ENCODE data around the gene TNS1. TPM values are rescaled to one million over a fixed set of nuclear protein-coding genes. Genes with fewer than 3 reads are reported as not detected.

The TNS1 gene
- total RNA-seq, 1 donor from 2014 or later = 0.13 TPM

DNA sequence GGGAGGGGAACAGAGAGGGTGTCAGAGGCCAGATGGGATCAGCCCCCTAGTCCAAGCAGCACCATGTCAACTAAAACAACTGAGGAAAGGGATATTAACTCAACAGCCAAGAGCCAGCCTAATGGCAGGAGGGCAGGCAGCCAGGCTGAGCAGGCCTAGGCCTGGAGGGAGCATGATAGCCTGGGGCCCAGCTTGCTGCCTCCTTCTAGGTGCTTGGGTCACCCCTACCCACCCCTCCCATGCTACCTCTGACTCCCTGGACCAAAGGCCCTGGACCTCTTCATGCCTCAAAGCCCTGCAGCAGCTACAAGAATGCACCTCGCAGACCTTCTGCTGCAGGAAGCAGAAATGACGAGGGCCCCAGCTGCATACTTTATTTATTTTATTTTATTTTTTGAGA is 22.1 kb upstream of the TNS1 start:
- Mint-ChIP-seq H3K4me1 (peaks cover 3% of the 10 kb centered on the region), H3K27ac (no peak overlapping the region), H3K27me3 (no peaks in the 10 kb centered on the region), H3K36me3 (ENCODE audit: low read depth) (no peaks in the 10 kb centered on the region), H3K9me3 (no peaks in the 10 kb centered on the region), H3K4me3 (no peak overlapping the region)
- intact Hi-C loops (cut with micrococcal nuclease) = no loop called here
- DNase-seq (no peak), ATAC-seq (ENCODE audit: low read depth) (no peak)
- POLR2A ChIA-PET = interaction anchor here (0.6 kb wide), 1 partner anchor 125 kb away, joined by 5 read pairs; no protein-coding TSS in a partner anchor
- TF ChIP-seq CTCF (IDR thresholded peaks at IDR 0.05) = no peak
- CTCF ChIA-PET = interaction anchor here (1.2 kb wide), 1 partner anchor 235 kb away, joined by 4 read pairs; no protein-coding TSS in a partner anchor

GRCh38 chr2:218024336-218024735 is 21.5 kb upstream of the TNS1 start:
- POLR2A ChIA-PET = no interaction called here
- H3K4me3 Mint-ChIP-seq = no peak overlapping the region
- no peaks in the 10 kb centered on the region for H3K9me3 Mint-ChIP-seq
- CTCF ChIA-PET = interaction anchor here (1.2 kb wide), 1 partner anchor 234 kb away, joined by 4 read pairs; no protein-coding TSS in a partner anchor
- H3K27me3 Mint-ChIP-seq = no peaks in the 10 kb centered on the region
- no peaks in the 10 kb centered on the region for H3K36me3 Mint-ChIP-seq (ENCODE audit: low read depth)
- DNase-seq = peak; percentile 12
- TF ChIP-seq CTCF (IDR thresholded peaks at IDR 0.05) = no peak
- intact Hi-C loops (cut with micrococcal nuclease) = no loop called here
- peaks cover 6% of the 10 kb centered on the region for H3K4me1 Mint-ChIP-seq
- ATAC-seq (ENCODE audit: low read depth) = no peak
- H3K27ac Mint-ChIP-seq = no peak overlapping the region

GRCh38 chr2:218023636-218024035 is 20.8 kb upstream of the TNS1 start:
- no peak overlapping the region for H3K4me3 Mint-ChIP-seq
- intact Hi-C loops (cut with micrococcal nuclease) = no loop called here
- CTCF ChIA-PET = interaction anchor here (1.2 kb wide), 1 partner anchor 234 kb away, joined by 4 read pairs; no protein-coding TSS in a partner anchor

GRCh38 chr2:218022851-218023530 is 20.2 kb upstream of the TNS1 start:
- H3K36me3 Mint-ChIP-seq (ENCODE audit: low read depth) = no peaks in the 10 kb centered on the region
- DNase-seq (peak; percentile 7), ATAC-seq (ENCODE audit: low read depth) (no peak)
- no peaks in the 10 kb centered on the region for H3K9me3 Mint-ChIP-seq
- intact Hi-C loops (cut with micrococcal nuclease) = no loop called here
- CTCF ChIA-PET = no interaction called here
- H3K27me3 Mint-ChIP-seq = no peaks in the 10 kb centered on the region
- no peak overlapping the region for H3K4me3 Mint-ChIP-seq
- no peak for TF ChIP-seq CTCF (IDR thresholded peaks at IDR 0.05)
- peaks cover 6% of the 10 kb centered on the region for H3K4me1 Mint-ChIP-seq
- H3K27ac Mint-ChIP-seq = no peak overlapping the region
- POLR2A ChIA-PET = no interaction called here

More at GRCh38 chr2:218023636-218024035, 20.8 kb upstream of the TNS1 start:
- H3K36me3 Mint-ChIP-seq (ENCODE audit: low read depth) = no peaks in the 10 kb centered on the region
- no peaks in the 10 kb centered on the region for H3K9me3 Mint-ChIP-seq
- POLR2A ChIA-PET = no interaction called here
- no peak for ATAC-seq (ENCODE audit: low read depth)
- H3K27ac Mint-ChIP-seq = no peak overlapping the region
- no peak for TF ChIP-seq CTCF (IDR thresholded peaks at IDR 0.05)
- DNase-seq = no peak
- H3K27me3 Mint-ChIP-seq = no peaks in the 10 kb centered on the region
- H3K4me1 Mint-ChIP-seq = peaks cover 6% of the 10 kb centered on the region

DNA sequence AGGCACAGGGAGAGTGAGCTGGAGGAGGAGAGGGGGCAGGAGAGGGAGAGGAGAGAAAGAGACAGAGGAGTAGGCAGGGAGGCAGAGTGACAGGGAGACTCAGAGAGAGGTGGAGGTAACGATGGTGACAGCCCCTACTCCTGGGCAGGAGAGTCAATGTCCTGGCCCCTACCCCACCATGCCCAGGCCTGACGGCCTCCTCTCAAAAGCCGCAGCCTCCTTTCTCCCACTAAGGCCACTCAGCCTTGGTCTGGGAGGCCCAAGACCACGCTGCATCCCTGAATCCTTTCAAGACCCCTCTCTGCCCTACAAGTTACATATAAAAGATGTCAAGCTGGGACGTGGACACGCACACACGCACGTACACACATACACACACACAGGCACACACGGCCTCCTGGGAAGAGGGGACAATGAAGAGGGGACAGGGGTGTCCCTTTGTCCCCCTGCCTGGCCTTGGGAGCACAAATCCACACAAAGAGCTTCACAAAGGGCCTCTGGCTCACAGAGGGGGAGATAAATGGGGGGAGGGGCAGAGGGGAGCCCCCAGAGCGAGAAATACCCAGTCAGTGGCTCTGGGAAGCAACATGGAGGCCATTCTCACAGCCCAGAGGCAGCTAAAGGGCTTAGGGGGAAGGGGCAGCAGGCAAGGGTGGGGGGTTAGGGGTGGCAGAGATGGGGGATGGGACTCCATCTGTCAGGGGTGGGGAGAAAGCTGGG is 19.5 kb upstream of the TNS1 start:
- Mint-ChIP-seq H3K4me1 (peaks cover 6% of the 10 kb centered on the region), H3K27ac (no peak overlapping the region), H3K27me3 (no peaks in the 10 kb centered on the region), H3K36me3 (ENCODE audit: low read depth) (no peaks in the 10 kb centered on the region), H3K9me3 (no peaks in the 10 kb centered on the region), H3K4me3 (no peak overlapping the region)
- ChIA-PET POLR2A (no interaction called here), CTCF (no interaction called here)
- TF ChIP-seq CTCF (IDR thresholded peaks at IDR 0.05) = no peak
- intact Hi-C loops (cut with micrococcal nuclease) = no loop called here
- ATAC-seq (ENCODE audit: low read depth) = no peak
- DNase-seq = no peak

All from activated B cell treated with CpG ODN at 0.5 μM for 24 hours (primary cell).